Myocyte (in vitro differentiated cells): Measurements from ENCODE around the gene KRTAP17-1. TPM values are rescaled to one million over a fixed set of nuclear protein-coding genes. Genes with fewer than 3 reads are reported as not detected.
A peak's percentile ranks its signal among the peaks of the same experiment; 100 is the strongest.
"Not testable (repeated sequence)": the region's sequence is repeated elsewhere in the genome, so short reads cannot be mapped to it uniquely, and the experiment has no call there.

ENCODE experiments used
- DNase-seq: peaks from one replicate; pipeline ENCODE4 v3.0.0-alpha.2; 2012; ENCODE audit warnings: low read depth
- total RNA-seq: library from RNA; depleted of rRNA; stranded (reverse); fragments of >200 nt; gene quantifications from 2 replicates; pipeline ENCODE4 v1.2.3, GENCODE V29; 2014

The KRTAP17-1 gene
- total RNA-seq, 1 donor from 2014 or later, result not detected

- DNase-seq, result peak; percentile 36
These were observed 7.9 kb downstream of the KRTAP17-1 start for GRCh38 chr17:41307647-41308046.

- DNase-seq, result no peak
These were observed 11.4 kb downstream of the KRTAP17-1 start for GRCh38 chr17:41304091-41304490.

GRCh38 chr17:41302981-41303380 lies 12.5 kb downstream of the KRTAP17-1 start:
- no peak for DNase-seq

- DNase-seq, result no peak
These were observed 13.3 kb downstream of the KRTAP17-1 start, which contains the start of gene KRTAP29-1 for GRCh38 chr17:41301916-41302901. KRTAP29-1 (minus strand) TSS chr17:41302851; CDS start chr17:41302851, 0 bp downstream.

GRCh38 chr17:41301204-41301790 lies 14.2 kb downstream of the KRTAP17-1 start:
- DNase-seq, result no peak

GRCh38 chr17:41298458-41299135 lies 16.9 kb downstream of the KRTAP17-1 start:
- DNase-seq, result no peak

- no peak for DNase-seq
These were observed 18.7 kb downstream of the KRTAP17-1 start for GRCh38 chr17:41296846-41297245.

- DNase-seq, result no peak
These were observed 21.5 kb downstream of the KRTAP17-1 start for GRCh38 chr17:41294016-41294415.

- no peak for DNase-seq
These were observed 28.5 kb downstream of the KRTAP17-1 start for GRCh38 chr17:41287050-41287449.

GRCh38 chr17:41284546-41284945 lies 31.0 kb downstream of the KRTAP17-1 start:
- DNase-seq, result no peak

GRCh38 chr17:41284043-41284442 lies 31.5 kb downstream of the KRTAP17-1 start:
- no peak for DNase-seq

- DNase-seq, result no peak
These were observed 37.1 kb downstream of the KRTAP17-1 start for GRCh38 chr17:41278176-41278955.

- DNase-seq, result not testable (repeated sequence)
These were observed 39.8 kb downstream of the KRTAP17-1 start, which contains the start of gene KRTAP9-7 for GRCh38 chr17:41275648-41276190. KRTAP9-7 (plus strand) TSS chr17:41275698; CDS start chr17:41275698, 0 bp downstream.

GRCh38 chr17:41271858-41272257 lies 43.7 kb downstream of the KRTAP17-1 start:
- no peak for DNase-seq

- not testable (repeated sequence) for DNase-seq
These were observed 44.2 kb downstream of the KRTAP17-1 start for GRCh38 chr17:41271323-41271722.

- no peak for DNase-seq
These were observed 47.8 kb downstream of the KRTAP17-1 start for GRCh38 chr17:41267711-41268110.

GRCh38 chr17:41265078-41265477 lies 50.4 kb downstream of the KRTAP17-1 start, which contains the start of gene KRTAP9-6:
KRTAP9-6 (plus strand) TSS chr17:41265378; CDS start chr17:41265378, 0 bp downstream.
- DNase-seq, result no peak
